Breast epithelium (tissue), 4 donors: ENCODE data around the gene BNC1. TPM values are rescaled to one million over a fixed set of nuclear protein-coding genes. Genes with fewer than 3 reads are reported as not detected.

Experiments
- DNase-seq, 2 donors: peaks; one replicate each; pipeline ENCODE4 v3.0.0-alpha.2; 2019; ENCODE audit warnings: low spot score in 2 of 2
- H3K27ac ChIP-seq, 2 donors: fragments of 200-600 bp; sonication (generic) in 1 of 2; one replicate each; pipeline ENCODE4 v1.5.1; 2016 to 2019; ENCODE audit warnings: mild to moderate bottlenecking in 1 of 2
- H3K27me3 ChIP-seq, 2 donors: fragments of 200-600 bp; sonication (generic) in 1 of 2; one replicate each; pipeline versions ENCODE4 v1.5.1 to v1.6.0; 2017 to 2019; ENCODE audit warnings: control low read depth in 1 of 2, mild to moderate bottlenecking in 1 of 2
- H3K36me3 ChIP-seq: fragments of 200-600 bp; one replicate; pipeline ENCODE4 v1.5.1; 2019
- H3K4me1 ChIP-seq, 2 donors: fragments of 200-600 bp; sonication (generic); one replicate each; pipeline ENCODE4 v1.5.1; 2016 to 2019; ENCODE audit warnings: control low read depth in 1 of 2
- H3K4me3 ChIP-seq, 3 donors: fragments of 200-600 bp; sonication (generic); 1 replicate in 2 of 3; 2 replicates in 1 of 3; pipeline ENCODE4 v1.5.1; 2016 to 2019; ENCODE audit warnings: mild to moderate bottlenecking in 3 of 3, moderate library complexity in 2 of 3
- H3K9me3 ChIP-seq, 2 donors: fragments of 200-600 bp; sonication (generic) in 1 of 2; one replicate each; pipeline ENCODE4 v1.5.1; 2016 to 2019; ENCODE audit warnings: control low read depth in 1 of 2
- CTCF ChIP-seq, 3 donors: fragments of 450-650 bp; IDR thresholded peaks; one replicate each; pipeline ENCODE4 v1.5.1; 2016 to 2017; ENCODE audit warnings: antibody characterized with exemption in 3 of 3, mild to moderate bottlenecking in 3 of 3, moderate library complexity in 3 of 3
- POLR2A ChIP-seq: fragments of 450-650 bp; IDR thresholded peaks from one replicate; pipeline ENCODE4 v1.6.1; 2016; ENCODE audit warnings: antibody characterized with exemption, mild to moderate bottlenecking, moderate library complexity
- POLR2AphosphoS5 ChIP-seq, 3 donors: sonication (generic); formaldehyde crosslinking; IDR thresholded peaks; one replicate each; pipeline ENCODE4 v1.6.1; 2017; ENCODE audit warnings: antibody characterized with exemption in 3 of 3
- intact Hi-C: fragments of 100-400 bp; cut with DNase I; formaldehyde crosslinking; loops from one replicate; pipeline ENCODE4 v1.15.1; 2023; ENCODE audit warnings: low total_unique reads
- total RNA-seq, 3 donors: library from RNA; depleted of rRNA; stranded (reverse); fragments of >200 nt; gene quantifications; one replicate each; pipeline ENCODE4 v1.1.0, GENCODE V29; 2016

The BNC1 gene, protein sequence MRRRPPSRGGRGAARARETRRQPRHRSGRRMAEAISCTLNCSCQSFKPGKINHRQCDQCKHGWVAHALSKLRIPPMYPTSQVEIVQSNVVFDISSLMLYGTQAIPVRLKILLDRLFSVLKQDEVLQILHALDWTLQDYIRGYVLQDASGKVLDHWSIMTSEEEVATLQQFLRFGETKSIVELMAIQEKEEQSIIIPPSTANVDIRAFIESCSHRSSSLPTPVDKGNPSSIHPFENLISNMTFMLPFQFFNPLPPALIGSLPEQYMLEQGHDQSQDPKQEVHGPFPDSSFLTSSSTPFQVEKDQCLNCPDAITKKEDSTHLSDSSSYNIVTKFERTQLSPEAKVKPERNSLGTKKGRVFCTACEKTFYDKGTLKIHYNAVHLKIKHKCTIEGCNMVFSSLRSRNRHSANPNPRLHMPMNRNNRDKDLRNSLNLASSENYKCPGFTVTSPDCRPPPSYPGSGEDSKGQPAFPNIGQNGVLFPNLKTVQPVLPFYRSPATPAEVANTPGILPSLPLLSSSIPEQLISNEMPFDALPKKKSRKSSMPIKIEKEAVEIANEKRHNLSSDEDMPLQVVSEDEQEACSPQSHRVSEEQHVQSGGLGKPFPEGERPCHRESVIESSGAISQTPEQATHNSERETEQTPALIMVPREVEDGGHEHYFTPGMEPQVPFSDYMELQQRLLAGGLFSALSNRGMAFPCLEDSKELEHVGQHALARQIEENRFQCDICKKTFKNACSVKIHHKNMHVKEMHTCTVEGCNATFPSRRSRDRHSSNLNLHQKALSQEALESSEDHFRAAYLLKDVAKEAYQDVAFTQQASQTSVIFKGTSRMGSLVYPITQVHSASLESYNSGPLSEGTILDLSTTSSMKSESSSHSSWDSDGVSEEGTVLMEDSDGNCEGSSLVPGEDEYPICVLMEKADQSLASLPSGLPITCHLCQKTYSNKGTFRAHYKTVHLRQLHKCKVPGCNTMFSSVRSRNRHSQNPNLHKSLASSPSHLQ
- 10 to 100 TPM in 1 of 3 donors, 1 to 10 TPM in 1, under 1 TPM in 1; 0.48 to 10.7 (median 1.6) TPM for total RNA-seq

DNA sequence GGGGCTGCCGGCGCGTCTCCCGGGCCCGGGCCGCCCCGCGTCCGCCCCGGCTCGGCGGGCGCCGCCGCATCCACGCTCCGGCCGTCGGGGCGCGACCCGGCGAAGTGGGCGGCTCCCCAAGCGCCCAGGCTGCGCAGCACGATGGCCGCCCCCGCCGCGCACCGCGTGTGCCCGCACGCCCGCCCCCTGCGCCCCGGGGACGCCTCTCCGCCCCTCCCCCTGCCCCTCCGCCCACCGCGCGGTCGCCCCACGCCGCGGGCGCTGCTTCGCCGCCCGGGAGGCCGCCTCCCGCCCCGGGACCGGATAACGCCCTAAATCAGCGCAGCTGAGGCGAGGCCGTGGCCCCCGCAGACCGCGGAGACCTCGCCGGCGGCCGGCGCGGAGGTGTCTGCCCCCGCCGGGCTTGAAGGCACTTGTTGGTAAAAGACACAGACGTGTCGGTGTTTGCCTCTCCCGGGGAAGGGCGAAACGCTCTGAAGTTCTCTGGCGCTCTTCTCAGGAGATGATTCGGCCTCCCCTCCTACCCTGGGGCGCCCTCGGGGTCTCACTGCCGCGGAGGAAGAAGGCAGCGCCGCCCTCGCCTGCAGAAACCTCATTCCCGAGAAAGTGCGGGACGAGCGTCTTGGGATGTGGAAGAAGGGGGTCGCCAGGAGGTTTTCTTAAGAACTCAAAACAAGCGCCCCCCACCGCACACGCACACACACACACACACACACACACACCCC, at the start of gene BNC1:
Gene BNC1, minus strand, starts transcription at position 106 of the 725 bp plus-strand sequence. Its CDS starts 36 bp downstream, at position 70.
- Histone ChIP-seq H3K9me3 (no peaks in the 10 kb centered on the region), H3K4me3 (peak within 1 kb of the TSS; percentile 43 to 70 (median 58)), H3K4me1 (no peaks in the 10 kb centered on the region), H3K27me3 (peaks cover 0 to 37% of the 10 kb centered on the region in 2 donors), H3K27ac (peak within 1 kb of the TSS in 1 of 2 donors; percentile 52), H3K36me3 (no peaks in the 10 kb centered on the region)
- no peak for DNase-seq
- intact Hi-C loops, result no loop called here
- no peak for TF ChIP-seq POLR2A
- no peak for TF ChIP-seq POLR2AphosphoS5 (IDR thresholded peaks at IDR 0.05)
- no peak for TF ChIP-seq CTCF (IDR thresholded peaks at IDR 0.05)

DNA sequence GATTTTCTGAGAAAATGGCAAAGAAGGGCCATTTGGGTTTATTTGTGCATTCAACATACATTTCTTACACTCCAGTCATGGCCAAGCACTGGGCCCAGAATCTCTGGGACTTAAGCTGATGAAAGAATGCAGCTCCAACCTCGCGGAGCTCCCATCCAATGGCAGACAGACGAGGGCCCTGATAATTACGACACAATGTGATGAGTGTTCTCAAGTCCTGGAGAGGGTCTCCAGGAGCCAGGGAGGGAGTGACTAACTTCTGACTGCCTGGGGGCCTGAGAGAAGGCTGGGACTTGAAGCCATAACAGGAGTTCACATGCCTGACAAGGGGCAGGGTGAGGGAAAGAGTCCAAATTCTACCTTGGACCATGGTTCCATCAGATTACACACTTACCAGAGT, 42.6 kb upstream of the BNC1 start:
- H3K36me3 ChIP-seq, result no peaks in the 10 kb centered on the region
- no peak overlapping the region for H3K4me3 ChIP-seq
- H3K27ac ChIP-seq, result no peak overlapping the region
- no peaks in the 10 kb centered on the region for H3K27me3 ChIP-seq
- no peaks in the 10 kb centered on the region for H3K9me3 ChIP-seq
- intact Hi-C loops, result no loop called here
- no peak for DNase-seq
- TF ChIP-seq POLR2AphosphoS5 (IDR thresholded peaks at IDR 0.05) (no peak), CTCF (IDR thresholded peaks at IDR 0.05) (no peak), POLR2A (no peak)
- H3K4me1 ChIP-seq, result no peaks in the 10 kb centered on the region

GRCh38 chr15:83324799-83325198, 40.3 kb upstream of the BNC1 start:
- no peaks in the 10 kb centered on the region for H3K36me3 ChIP-seq
- no peaks in the 10 kb centered on the region for H3K4me1 ChIP-seq
- TF ChIP-seq POLR2A (no peak), CTCF (IDR thresholded peaks at IDR 0.05) (no peak), POLR2AphosphoS5 (IDR thresholded peaks at IDR 0.05) (no peak)
- H3K27me3 ChIP-seq, result no peaks in the 10 kb centered on the region
- intact Hi-C loops, result no loop called here
- H3K4me3 ChIP-seq, result no peak overlapping the region
- H3K9me3 ChIP-seq, result no peaks in the 10 kb centered on the region
- DNase-seq, result no peak
- H3K27ac ChIP-seq, result no peak overlapping the region

- intact Hi-C loops, result no loop called here
- no peak for DNase-seq
Observed at GRCh38 chr15:83323296-83323711, 38.8 kb upstream of the BNC1 start.

More at GRCh38 chr15:83323296-83323711, 38.8 kb upstream of the BNC1 start:
- Histone ChIP-seq H3K36me3 (no peaks in the 10 kb centered on the region), H3K4me3 (no peak overlapping the region), H3K27ac (no peak overlapping the region), H3K9me3 (no peaks in the 10 kb centered on the region), H3K4me1 (no peaks in the 10 kb centered on the region), H3K27me3 (no peaks in the 10 kb centered on the region)
- TF ChIP-seq CTCF (IDR thresholded peaks at IDR 0.05), result no peak
- no peak for TF ChIP-seq POLR2A
- no peak for TF ChIP-seq POLR2AphosphoS5 (IDR thresholded peaks at IDR 0.05)
